Mammary epithelial cell (primary cell): ENCODE results near the gene COMMD1.

Source experiments
- EZH2 ChIP-seq: IDR thresholded peaks from 2 replicates; pipeline ENCODE4 v1.6.1; 2012; ENCODE audit warnings: low read length, inconsistent platforms, borderline replicate concordance
- TF ChIP-seq, protein P1 (sequence below), 2 donors: IDR thresholded peaks in 1 of 2; conservative IDR thresholded peaks in 1 of 2; 2 replicates each; pipeline ENCODE4 v1.5.1; 2011 to 2012; ENCODE audit warnings: inconsistent platforms in 2 of 2, low read length in 2 of 2, mild to moderate bottlenecking in 2 of 2, control low read depth in 1 of 2, low read depth in 1 of 2; ENCODE audit not compliant: insufficient read depth in 1 of 2; ENCODE audit errors: extremely low read depth in 1 of 2

DNA sequence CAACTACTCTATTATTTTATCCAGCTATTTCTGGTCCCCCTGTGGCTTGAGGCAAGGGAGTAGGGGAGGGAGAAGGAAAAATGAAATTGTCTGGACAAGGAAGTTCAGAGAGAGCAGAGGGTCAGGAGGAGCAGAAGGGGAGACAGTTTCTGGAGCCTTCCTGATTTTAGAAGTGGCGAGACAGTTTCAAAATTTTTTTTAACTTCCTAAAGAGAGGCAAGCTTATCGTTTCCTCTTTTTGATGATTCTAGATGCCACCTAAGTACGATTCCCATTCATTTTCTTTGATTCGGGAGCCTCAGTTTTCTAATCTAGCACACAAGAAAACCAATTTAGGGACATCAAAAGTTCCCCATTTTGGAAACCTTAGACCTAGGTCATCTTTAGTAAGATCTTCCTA, 193.6 kb downstream of the COMMD1 start:
- TF ChIP-seq, protein P1, sequence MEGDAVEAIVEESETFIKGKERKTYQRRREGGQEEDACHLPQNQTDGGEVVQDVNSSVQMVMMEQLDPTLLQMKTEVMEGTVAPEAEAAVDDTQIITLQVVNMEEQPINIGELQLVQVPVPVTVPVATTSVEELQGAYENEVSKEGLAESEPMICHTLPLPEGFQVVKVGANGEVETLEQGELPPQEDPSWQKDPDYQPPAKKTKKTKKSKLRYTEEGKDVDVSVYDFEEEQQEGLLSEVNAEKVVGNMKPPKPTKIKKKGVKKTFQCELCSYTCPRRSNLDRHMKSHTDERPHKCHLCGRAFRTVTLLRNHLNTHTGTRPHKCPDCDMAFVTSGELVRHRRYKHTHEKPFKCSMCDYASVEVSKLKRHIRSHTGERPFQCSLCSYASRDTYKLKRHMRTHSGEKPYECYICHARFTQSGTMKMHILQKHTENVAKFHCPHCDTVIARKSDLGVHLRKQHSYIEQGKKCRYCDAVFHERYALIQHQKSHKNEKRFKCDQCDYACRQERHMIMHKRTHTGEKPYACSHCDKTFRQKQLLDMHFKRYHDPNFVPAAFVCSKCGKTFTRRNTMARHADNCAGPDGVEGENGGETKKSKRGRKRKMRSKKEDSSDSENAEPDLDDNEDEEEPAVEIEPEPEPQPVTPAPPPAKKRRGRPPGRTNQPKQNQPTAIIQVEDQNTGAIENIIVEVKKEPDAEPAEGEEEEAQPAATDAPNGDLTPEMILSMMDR (conservative IDR thresholded peaks at IDR 0.05 in 1 of 2, IDR thresholded peaks at IDR 0.05 in 1 of 2; ENCODE audit: extremely low read depth in 1 of 2, insufficient read depth in 1 of 2, low read depth in 1 of 2, low read length in 2 of 2): no peak
- no peak for TF ChIP-seq EZH2
